Pulmonary artery endothelial cell (primary cell): ENCODE results near the gene AZU1. TPM values are rescaled to one million over a fixed set of nuclear protein-coding genes. Genes with fewer than 3 reads are reported as not detected.
"Not testable (repeated sequence)": the region's sequence is repeated elsewhere in the genome, so short reads cannot be mapped to it uniquely, and the experiment has no call there.

Experiments used
- DNase-seq: peaks from one replicate; pipeline ENCODE4 v3.0.0-alpha.2; 2011; ENCODE audit warnings: low read depth, low spot score
- total RNA-seq: library from RNA; depleted of rRNA; stranded (reverse); fragments of >200 nt; gene quantifications from 2 replicates; pipeline ENCODE4 v1.2.3, GENCODE V29; 2014

Gene AZU1
- total RNA-seq, 1 donor from 2014 or later = not detected

- DNase-seq = no peak
These were observed 44.8 kb downstream of the AZU1 start for GRCh38 chr19:872266-872951.

GRCh38 chr19:873084-873483 is 45.4 kb downstream of the AZU1 start:
- DNase-seq = no peak

DNA sequence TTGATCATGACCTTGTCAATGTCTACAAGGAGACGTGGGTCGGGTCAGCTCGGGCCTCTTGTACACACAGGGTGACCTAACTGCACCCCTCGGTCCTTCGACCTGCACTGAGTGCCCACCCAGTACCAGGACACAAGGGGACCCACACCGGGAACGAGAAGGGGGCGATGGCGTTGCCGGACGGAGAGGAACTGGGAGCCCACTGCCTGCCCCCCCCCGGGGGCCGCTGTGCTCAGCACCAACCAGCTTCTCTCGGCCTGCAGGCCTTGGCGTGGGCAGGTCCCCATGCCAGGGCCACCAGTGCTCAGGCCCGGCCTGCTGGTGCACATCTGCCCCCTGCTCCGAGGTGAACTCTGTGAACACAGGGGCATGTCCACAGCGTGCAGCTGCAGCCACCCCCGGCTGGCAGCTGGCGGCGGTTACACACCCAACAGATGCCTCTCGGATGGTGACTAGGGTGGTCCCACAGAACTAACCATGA is 46.0 kb downstream of the AZU1 start:
- DNase-seq = no peak

DNA sequence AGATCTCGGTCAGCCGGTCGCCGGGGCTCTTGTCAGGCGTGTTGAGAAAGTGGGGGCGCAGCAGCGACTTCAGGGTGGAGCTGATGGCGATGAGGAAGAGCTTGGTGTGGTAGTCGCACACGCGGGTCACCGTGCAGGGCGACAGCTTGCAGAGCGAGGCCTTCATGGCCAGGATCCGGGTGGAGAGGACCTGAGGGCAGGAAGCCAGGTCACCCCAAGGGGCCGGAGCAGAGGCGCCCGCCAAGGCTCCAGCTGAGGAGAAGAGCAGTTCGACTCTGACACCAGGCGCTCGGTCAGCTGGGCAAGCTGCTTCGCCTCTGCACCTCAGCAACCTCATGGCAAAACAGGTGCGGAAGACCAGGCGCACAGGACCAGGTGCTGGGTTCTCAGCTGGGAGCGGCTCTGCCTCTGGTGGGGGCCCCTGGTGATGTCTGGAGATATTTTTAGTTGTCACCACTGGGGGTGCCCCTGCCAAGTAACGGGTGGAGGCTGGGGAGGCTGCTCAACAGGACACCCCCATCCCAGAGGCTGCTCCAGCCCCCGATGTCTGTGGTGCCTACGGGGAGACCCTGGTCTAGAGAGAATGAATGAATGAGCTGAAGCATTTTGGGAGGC is 47.7 kb downstream of the AZU1 start:
- no peak for DNase-seq

DNA sequence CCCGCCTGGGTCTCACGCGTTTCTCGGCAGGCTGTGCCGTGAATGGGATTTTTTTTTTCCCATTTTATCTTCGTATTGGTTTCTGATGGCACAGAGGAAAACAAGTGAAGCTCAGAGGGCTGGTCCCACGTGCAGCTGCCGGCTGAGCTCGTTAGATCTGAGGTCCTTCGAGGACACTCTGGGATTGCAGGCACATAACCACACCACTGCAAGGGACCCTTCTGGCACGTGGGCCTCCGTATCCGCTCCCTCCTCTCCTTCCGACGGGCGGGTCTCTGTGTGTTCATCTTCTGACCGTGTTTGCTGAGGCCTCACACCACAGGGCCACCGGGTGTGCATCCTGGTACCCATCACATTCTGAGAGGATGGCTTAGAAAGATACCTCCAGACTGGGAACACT is 48.5 kb downstream of the AZU1 start:
- no peak for DNase-seq

- DNase-seq = no peak
These were observed 49.2 kb downstream of the AZU1 start for GRCh38 chr19:876780-877314.

DNA sequence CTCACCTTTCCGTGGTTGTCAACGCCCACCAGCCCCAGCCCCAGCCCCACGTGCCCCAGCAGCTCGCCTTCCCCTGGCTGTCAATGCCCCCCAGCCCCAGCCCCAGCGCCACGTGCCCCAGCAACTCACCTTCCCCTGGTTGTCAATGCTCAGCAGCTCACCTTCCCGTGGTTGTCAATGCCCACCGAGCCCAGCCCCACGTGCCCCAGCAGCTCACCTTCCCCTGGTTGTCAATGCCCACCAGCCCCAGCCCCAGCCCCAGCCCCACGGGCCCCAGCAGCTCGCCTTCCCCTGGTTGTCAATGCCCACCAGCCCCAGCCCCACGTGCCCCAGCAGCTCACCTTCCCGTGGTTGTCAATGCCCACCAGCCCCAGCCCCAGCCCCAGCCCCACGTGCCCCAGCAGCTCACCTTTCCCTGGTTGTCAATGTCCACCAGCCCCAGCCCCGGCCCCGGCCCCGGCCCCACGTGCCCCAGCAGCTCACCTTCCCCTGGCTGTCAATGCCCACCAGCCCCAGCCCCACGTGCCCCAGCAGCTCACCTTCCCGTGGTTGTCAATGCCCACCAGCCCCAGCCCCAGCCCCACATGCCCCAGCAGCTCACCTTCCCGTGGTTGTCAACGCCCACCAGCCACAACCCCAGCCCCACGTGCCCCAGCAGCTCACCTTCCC is 50.5 kb downstream of the AZU1 start:
- not testable (repeated sequence) for DNase-seq

- DNase-seq = not testable (repeated sequence)
These were observed 51.3 kb downstream of the AZU1 start for GRCh38 chr19:878751-879561.

- no peak for DNase-seq
These were observed 52.2 kb downstream of the AZU1 start for GRCh38 chr19:879711-880438.

Other genes starting within 250 kb of the AZU1 start
- 0.32 and 0.79 TPM in 2 replicates for gene HCN2, start 238.0 kb upstream of the AZU1 start, total RNA-seq
- 28.1 and 32.7 TPM in 2 replicates for gene POLRMT, start 194.3 kb upstream of the AZU1 start, total RNA-seq
- gene FGF22, start 188.0 kb upstream of the AZU1 start, total RNA-seq = 0.07 TPM in 1 of 2 replicates, not detected in the other
- gene RNF126, start 164.6 kb upstream of the AZU1 start, total RNA-seq = 34.3 and 38.1 TPM in 2 replicates
- 18.5 and 32.6 TPM in 2 replicates for gene FSTL3, start 151.4 kb upstream of the AZU1 start, total RNA-seq
- gene PRSS57, start 132.4 kb upstream of the AZU1 start, total RNA-seq = 0.07 TPM in 1 of 2 replicates, not detected in the other
- gene PALM, start 118.9 kb upstream of the AZU1 start, total RNA-seq = 14.3 and 23.0 TPM in 2 replicates
- 0.04 TPM in 1 of 2 replicates, not detected in the other for gene MISP, start 76.7 kb upstream of the AZU1 start, total RNA-seq
- gene PTBP1, start 30.4 kb upstream of the AZU1 start, total RNA-seq = 198 and 241 TPM in 2 replicates
- 0.07 and 0.33 TPM in 2 replicates for gene PLPPR3, start 5.9 kb upstream of the AZU1 start, total RNA-seq
- not detected in 2 replicates for gene PRTN3, start 13.2 kb downstream of the AZU1 start, total RNA-seq
- gene ELANE, start 24.5 kb downstream of the AZU1 start, total RNA-seq = not detected in 2 replicates
- gene CFD, start 31.8 kb downstream of the AZU1 start, total RNA-seq = 0.49 and 3.6 TPM in 2 replicates
- gene MED16, start 65.3 kb downstream of the AZU1 start, total RNA-seq = 22.9 and 27.0 TPM in 2 replicates
- not detected in 2 replicates for gene RNU6-9, start 65.6 kb downstream of the AZU1 start, total RNA-seq
- 22.8 and 29.1 TPM in 2 replicates for gene R3HDM4, start 85.4 kb downstream of the AZU1 start, total RNA-seq
- gene KISS1R, start 89.5 kb downstream of the AZU1 start, total RNA-seq = not detected in 2 replicates
- 8.0 and 9.6 TPM in 2 replicates for gene ARID3A, start 98.2 kb downstream of the AZU1 start, total RNA-seq
- gene WDR18, start 156.5 kb downstream of the AZU1 start, total RNA-seq = 106 and 115 TPM in 2 replicates
- 0.39 and 0.59 TPM in 2 replicates for gene GRIN3B, start 172.6 kb downstream of the AZU1 start, total RNA-seq
- gene TMEM259, start 193.3 kb downstream of the AZU1 start, total RNA-seq = 49.5 and 65.1 TPM in 2 replicates
- not detected in 2 replicates for gene RNU6-2, start 193.7 kb downstream of the AZU1 start, total RNA-seq
- 159 and 188 TPM in 2 replicates for gene CNN2, start 198.8 kb downstream of the AZU1 start, total RNA-seq
- 3.5 and 5.9 TPM in 2 replicates for gene ABCA7, start 212.3 kb downstream of the AZU1 start, total RNA-seq
- 10.2 and 20.2 TPM in 2 replicates for gene ARHGAP45, start 239.3 kb downstream of the AZU1 start, total RNA-seq